GM19193 (cell line): ENCODE data around the gene TBKBP1.

Experiments used
- POLR2A ChIP-seq: IDR thresholded peaks from 4 replicates; pipeline ENCODE4 v1.6.1; 2011; ENCODE audit not compliant: insufficient read depth, insufficient read length; ENCODE audit errors: extremely low read depth

TBKBP1 gene

DNA sequence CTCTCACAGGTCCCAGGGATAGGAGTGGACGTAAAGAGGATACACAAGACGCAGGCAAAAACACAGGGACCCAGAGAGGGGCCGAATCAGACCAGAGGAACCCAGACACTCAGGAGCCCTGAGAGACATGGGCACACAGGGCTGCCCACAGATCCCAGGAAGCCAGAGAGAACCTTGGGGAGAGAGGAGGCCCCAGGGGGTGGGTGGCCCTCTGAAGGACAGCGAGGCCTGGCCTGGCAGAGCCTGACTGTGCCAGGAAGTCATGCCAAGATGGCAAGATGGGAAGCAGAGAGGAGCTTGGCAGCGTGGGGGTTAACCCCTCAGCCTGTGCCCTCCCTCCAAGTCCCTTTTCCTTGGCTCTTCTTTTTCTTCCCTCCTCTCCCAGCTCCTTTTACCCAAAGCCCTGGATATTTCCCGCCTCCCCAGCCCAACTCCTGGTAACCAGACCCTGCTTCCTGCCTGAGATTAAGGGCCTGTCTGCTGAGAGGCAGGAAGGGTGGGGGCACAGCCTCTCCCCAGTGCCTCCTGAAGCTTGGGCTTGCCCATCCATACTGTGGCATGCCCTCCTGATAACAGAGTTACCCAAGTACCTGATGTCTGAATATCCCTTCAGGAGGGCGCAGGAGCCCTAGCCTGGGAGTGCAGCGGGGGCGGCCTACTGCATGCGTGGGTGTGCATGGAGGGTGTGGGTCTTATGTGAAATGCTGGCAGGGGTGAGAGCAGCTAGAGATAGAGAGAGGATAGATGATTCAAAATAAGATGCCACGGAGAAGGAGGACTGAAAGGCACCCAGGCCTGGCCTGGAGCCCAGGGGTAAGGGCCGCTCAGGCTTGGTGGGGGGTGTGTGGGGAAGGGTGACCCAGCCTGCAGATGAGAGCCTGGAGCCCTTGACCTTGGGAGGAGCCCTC is 33.1 kb downstream of the TBKBP1 start:
- TF ChIP-seq POLR2A: no peak

DNA sequence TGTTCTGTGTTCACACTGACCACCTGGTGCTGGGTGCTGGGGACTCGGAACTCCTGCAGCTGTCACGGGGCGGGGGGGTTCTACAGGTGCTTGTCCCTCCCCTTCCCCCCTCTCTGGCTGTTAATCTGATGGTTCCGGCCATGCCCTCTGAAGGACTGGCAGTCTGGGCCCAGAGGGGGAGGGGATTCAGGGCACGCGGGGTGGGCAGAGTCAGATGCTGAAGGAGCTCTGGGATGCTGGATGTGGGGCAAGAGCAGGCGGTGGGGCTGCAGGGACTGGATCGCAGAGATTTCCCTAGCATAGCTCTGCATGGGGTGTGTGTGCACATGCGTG is 33.7 kb downstream of the TBKBP1 start:
- no peak for TF ChIP-seq POLR2A

DNA sequence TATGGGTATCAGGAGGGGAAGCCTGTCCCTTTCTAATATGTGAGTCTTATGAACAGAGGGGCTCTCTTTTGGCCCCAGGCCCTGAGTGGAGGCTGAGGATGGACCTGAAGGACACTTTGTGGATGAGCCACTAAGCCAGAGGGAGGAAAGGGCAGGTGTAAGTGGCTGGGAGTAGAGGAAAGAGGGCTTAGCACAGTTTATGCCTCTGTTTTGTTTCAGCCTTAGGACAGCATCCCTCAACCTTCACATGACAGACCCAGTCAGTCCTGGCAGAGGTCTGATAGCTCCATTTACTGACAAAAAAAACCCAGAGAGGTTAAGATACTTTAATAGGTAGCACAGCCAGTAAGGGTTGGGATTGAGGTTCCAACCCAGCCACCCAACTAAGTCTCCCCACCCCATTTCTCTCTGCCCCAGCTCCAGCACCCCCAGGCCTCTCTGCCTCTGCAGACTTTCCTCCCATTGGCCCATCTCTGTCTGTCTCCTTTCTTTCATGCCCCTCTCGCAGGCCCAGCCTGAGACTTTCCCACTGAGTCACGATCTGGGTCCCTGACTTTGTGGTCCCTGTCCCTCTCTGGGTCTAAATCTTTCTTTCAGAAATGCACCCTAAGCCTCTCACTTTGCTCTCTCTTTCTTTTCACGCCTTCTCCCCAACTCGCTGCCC is 34.4 kb downstream of the TBKBP1 start:
- TF ChIP-seq POLR2A: no peak

DNA sequence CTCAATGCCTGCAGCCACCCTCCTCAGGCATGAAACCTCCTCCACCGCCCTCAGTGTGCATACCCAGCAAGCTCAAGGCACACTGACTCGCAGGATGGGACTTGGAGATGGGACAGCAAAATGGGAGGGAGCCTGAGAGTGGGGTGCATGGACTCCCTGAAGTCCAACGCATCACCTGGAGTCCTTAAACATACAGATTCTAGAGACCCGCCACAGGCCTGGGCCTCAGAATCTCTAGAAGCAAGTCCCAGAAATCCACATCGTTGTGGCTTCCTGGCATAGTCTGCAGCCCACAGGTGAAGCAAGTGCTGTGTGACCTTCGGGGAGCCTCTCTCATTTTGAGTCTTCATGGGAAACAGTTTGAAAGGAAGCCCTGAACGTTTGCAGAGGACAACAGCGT is 35.5 kb downstream of the TBKBP1 start:
- no peak for TF ChIP-seq POLR2A

DNA sequence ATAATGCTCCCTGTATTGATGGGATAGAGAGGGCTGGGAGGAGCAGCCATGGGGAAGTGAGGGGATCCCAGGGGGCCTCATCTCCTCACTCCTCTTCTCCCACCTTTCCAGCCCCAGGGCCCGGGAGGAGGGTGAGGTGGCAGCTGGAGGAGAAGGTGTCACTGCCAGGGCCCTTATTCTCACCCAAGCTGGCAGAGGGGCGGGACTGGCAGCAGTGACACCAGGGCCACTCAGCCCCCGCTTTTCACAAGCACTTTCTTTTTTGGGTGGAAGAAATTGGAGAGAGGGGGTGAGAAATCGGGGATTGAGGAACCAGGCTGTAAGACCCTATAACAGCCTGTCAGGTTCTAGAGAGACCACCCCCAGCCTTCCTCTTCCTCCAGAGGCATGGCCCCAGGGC is 36.7 kb downstream of the TBKBP1 start:
- TF ChIP-seq POLR2A: no peak

DNA sequence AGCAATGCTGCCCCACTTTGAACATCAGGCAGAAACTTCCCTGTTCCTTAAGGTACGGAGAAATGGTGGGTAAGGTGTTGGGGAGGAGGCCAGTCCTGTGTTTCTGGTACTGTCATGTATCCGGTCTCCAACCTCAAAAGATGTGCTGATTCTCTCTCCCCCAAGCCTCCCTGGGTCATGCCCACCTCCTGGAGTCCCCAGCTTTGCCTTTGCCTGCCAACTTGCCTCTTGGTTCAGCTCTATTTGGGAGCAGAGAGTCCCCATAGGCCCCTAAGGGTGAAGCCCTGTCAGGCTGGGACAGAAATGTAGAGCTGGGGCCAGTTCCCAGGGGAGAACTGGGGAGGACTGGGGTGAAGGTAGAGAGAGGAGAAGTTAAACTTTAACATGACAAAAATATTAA is 37.4 kb downstream of the TBKBP1 start:
- no peak for TF ChIP-seq POLR2A

DNA sequence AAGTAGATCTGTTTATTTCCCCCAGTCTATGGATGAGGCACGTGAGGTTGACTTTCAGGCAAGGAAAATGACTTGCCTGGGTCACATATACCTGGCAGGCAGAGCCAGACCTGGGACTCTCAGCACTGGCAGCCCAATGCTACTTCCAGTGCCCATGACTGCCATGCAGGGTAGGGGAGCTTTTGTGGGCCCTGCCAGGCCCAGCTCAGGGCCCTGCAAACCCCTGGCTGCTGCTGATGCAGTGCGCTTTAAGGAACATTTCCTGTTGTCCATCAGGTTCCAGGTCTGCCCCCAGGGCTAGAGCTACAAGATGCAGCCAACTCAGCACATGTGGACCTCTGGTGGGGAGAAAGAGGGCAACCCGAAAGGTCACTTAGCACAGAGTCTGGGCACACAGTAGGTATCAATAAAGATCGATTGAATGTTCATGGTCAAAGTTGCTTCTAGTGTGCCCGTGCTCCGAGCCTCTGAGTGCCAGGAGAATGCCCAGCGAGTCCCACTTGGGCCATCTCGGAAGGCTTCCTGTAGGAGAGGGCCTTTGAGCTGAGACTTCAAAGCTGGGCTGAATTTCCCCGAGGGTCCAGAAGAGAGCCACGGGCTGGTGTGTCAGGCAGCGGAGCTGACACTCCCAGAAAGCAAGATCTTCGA is 38.6 kb downstream of the TBKBP1 start:
- no peak for TF ChIP-seq POLR2A

DNA sequence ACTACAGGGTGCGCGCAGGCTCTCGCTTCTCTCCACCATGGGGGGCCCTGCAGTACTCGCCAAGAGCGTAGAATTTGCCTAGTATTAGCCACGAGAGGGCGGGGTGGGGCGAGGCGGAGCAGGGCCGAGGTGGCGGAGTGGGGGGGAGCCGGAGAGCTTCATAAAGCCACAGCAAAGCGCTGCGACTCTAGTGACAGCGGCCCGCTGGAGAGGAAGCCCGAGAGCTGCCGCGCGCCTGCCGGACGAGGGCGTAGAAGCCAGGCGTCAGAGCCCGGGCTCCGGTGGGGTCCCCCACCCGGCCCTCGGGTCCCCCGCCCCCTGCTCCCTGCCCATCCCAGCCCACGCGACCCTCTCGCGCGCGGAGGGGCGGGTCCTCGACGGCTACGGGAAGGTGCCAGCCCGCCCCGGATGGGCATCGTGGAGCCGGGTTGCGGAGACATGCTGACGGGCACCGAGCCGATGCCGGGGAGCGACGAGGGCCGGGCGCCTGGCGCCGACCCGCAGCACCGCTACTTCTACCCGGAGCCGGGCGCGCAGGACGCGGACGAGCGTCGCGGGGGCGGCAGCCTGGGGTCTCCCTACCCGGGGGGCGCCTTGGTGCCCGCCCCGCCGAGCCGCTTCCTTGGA is 39.2 kb downstream of the TBKBP1 start, which contains the start of gene TBX21:
Gene TBX21, plus strand, starts transcription at position 190 of the 627 bp plus-strand sequence. Its CDS starts 219 bp downstream, at position 409.
- TF ChIP-seq POLR2A: peak; percentile 82

DNA sequence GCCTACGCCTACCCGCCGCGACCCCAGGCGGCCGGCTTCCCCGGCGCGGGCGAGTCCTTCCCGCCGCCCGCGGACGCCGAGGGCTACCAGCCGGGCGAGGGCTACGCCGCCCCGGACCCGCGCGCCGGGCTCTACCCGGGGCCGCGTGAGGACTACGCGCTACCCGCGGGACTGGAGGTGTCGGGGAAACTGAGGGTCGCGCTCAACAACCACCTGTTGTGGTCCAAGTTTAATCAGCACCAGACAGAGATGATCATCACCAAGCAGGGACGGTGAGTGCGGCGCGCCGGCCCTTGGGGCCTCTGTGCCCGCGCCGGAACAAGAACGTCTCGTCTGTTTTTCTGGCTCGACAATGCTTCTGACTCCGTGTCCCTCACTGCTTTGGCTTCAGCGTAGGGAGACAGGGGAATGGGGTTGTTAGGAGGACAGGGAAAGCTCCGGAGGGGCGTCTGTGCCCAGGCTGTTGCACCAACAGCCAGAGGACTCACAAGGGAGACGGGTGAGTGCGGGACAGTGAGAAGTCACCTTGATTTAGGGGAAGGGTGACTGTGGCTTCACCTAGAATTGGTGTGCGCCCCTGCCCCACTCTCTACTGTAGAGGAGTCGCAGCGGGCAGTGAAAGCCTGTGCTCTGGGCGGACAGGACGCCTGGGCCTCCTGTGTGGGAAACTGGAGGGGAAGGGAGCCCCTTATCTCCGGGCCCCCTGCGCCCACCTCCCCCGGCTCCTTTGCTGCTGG is 39.9 kb downstream of the TBKBP1 start:
- TF ChIP-seq POLR2A: no peak

DNA sequence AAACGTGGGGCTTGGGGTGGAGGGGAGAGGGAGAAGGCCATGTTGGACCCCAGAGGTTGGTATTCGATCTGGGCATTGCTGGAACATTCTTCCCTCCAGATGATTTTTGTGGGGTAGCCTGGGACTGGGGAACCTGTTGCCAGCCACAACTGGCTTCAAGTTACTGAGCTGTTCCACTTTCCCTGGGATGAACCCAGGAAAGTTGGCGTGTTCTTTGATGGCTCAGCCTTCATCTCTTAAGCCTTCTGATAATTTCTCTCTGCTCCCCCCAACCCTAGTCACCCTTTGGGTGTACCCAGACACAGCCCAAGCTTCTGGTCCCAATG is 41.1 kb downstream of the TBKBP1 start:
- no peak for TF ChIP-seq POLR2A

DNA sequence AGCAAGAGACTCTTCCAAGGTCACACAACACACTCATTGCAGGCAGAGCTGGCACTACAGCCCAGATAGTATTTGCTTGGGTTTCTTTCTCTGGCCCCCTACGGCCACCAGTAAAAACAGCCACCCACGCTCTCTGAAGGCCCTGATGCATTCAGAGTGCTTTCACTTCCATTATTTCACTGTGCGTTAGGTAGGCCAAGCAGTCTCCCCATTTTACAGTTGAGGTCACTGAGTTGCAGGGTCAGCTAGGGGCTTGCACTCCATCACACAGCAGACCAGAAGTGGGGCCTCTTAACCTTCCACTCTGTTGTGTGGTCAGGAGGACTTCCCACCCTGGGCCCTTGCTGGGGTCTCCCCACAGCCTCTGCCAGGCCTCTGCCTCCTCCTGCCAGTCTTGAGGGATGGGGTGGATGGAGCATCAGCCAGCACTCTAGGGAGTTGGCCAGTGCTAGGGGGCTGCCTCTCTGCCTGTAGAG is 41.6 kb downstream of the TBKBP1 start:
- no peak for TF ChIP-seq POLR2A

DNA sequence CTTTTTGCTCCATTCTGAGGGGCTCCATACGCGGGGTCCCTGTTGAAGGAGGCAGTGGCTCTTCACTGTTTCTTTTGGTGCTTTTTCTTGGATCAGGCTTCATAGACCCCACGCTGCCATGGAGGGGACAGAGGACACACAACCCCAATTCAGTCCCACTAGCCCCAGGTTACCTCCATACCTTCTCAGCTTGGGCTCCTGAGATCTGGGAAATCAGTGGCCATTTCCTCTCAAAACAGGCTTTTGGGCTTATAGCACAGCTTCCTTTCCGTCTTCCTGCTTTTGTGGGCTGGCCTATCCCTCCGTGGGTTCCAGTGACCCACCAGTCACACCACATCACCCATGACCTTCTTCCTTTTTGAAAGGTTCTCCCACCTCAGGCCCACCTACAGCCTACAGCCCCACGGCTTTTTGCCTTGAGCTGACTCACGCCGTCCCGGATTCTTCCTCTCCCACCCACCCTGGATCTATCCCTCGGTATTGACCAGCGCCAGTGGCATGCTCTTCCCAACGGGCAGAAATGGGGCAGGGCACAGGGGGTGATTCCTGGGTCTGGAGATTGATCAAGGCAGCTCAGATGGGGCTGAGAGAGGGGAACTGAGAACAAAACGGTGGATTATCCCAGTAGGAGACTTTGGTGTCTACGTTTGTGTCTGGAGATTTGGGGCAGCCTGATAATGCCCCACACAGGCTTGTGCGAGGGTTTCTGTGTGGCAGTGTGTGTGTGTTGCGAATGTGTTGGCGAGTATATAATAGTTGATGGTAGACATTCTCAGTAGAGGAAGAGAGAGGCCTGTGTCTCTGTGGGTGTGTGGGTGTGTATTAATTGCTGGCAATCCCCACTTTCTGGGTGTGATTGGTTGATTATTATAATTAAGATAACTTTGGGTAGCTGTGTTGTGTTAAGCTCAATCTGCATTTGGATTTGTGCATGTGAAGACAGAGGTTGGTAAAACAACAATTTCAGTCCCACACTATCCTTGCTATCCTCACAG is 42.8 kb downstream of the TBKBP1 start:
- TF ChIP-seq POLR2A: no peak

DNA sequence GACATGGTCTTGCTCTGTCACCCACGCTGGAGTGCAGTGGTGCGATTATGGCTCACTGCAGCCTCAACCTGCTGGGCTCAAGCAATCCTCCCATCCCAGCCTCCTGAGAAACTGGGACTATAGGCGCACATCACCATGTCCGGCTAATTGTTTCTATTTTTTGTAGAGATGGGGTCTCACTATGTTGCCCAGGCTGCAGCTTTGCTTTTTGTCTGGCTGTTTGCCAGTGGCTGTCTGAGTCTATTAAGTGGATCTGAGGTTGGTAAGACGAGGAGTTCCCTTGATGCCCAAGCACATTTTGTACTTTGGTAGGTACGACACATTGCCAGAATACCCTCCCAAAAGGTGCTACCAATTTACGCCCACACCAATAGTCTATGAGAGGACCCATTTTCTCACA is 44.2 kb downstream of the TBKBP1 start:
- no peak for TF ChIP-seq POLR2A
